ENCODE measurements around the gene GADD45B.
"Not testable (repeated sequence)": the region's sequence is repeated elsewhere in the genome, so short reads cannot be mapped to it uniquely, and the experiment has no call there.

GADD45B gene

GRCh38 chr19:2469102-2469914 lies 6.6 kb upstream of the GADD45B start:
- DNase-seq (ENCODE audit: low read depth), result no peak

GRCh38 chr19:2469915-2470200 lies 6.1 kb upstream of the GADD45B start:
- DNase-seq (ENCODE audit: low read depth), result not testable (repeated sequence)

- no peak for DNase-seq (ENCODE audit: low read depth)
These were observed 1.5 kb upstream of the GADD45B start for GRCh38 chr19:2474232-2475017.

- DNase-seq (ENCODE audit: low read depth), result no peak
These were observed 767 bp upstream of the GADD45B start for GRCh38 chr19:2475018-2475701.

- no peak for DNase-seq (ENCODE audit: low read depth)
These were observed 669 bp downstream of the GADD45B start for GRCh38 chr19:2476451-2477140.

- DNase-seq (ENCODE audit: low read depth), result no peak
These were observed 1.3 kb downstream of the GADD45B start for GRCh38 chr19:2477141-2477710.

- no peak for DNase-seq (ENCODE audit: low read depth)
These were observed 1.8 kb downstream of the GADD45B start for GRCh38 chr19:2477732-2478191.

GRCh38 chr19:2478278-2478755 lies 2.4 kb downstream of the GADD45B start:
- DNase-seq (ENCODE audit: low read depth), result no peak

GRCh38 chr19:2478756-2479555 lies 3.0 kb downstream of the GADD45B start:
- no peak for DNase-seq (ENCODE audit: low read depth)

- no peak for DNase-seq (ENCODE audit: low read depth)
These were observed 3.7 kb downstream of the GADD45B start for GRCh38 chr19:2479556-2480194.

GRCh38 chr19:2481466-2481865 lies 5.5 kb downstream of the GADD45B start:
- DNase-seq (ENCODE audit: low read depth), result no peak

GRCh38 chr19:2482354-2483038 lies 6.6 kb downstream of the GADD45B start:
- DNase-seq (ENCODE audit: low read depth), result no peak

GRCh38 chr19:2483084-2483483 lies 7.2 kb downstream of the GADD45B start:
- no peak for DNase-seq (ENCODE audit: low read depth)

- no peak for DNase-seq (ENCODE audit: low read depth)
These were observed 7.7 kb downstream of the GADD45B start for GRCh38 chr19:2483484-2484151.

GRCh38 chr19:2484178-2484937 lies 8.4 kb downstream of the GADD45B start:
- no peak for DNase-seq (ENCODE audit: low read depth)

GRCh38 chr19:2485428-2485827 lies 9.5 kb downstream of the GADD45B start:
- no peak for DNase-seq (ENCODE audit: low read depth)

GRCh38 chr19:2487090-2487489 lies 11.2 kb downstream of the GADD45B start:
- no peak for DNase-seq (ENCODE audit: low read depth)

- DNase-seq (ENCODE audit: low read depth), result no peak
These were observed 11.9 kb downstream of the GADD45B start for GRCh38 chr19:2487842-2488241.
